Epithelial cell of esophagus (primary cell): ENCODE data around the gene UQCC2.

ENCODE experiments used
- DNase-seq: peaks from one replicate; pipeline ENCODE4 v3.0.0; 2010; ENCODE audit warnings: low read depth
- H3K4me3 ChIP-seq: 2 replicates; pipeline ENCODE4 v1.5.1; 2011; ENCODE audit warnings: mild to moderate bottlenecking, low read length, control low read depth
- TF ChIP-seq, protein P1 (sequence below): IDR thresholded peaks from 2 replicates; pipeline ENCODE4 v1.5.1; 2011; ENCODE audit warnings: low read depth, mild to moderate bottlenecking, low read length, control low read depth, inconsistent platforms; ENCODE audit not compliant: insufficient read depth; ENCODE audit errors: missing control alignments

Gene UQCC2

DNA sequence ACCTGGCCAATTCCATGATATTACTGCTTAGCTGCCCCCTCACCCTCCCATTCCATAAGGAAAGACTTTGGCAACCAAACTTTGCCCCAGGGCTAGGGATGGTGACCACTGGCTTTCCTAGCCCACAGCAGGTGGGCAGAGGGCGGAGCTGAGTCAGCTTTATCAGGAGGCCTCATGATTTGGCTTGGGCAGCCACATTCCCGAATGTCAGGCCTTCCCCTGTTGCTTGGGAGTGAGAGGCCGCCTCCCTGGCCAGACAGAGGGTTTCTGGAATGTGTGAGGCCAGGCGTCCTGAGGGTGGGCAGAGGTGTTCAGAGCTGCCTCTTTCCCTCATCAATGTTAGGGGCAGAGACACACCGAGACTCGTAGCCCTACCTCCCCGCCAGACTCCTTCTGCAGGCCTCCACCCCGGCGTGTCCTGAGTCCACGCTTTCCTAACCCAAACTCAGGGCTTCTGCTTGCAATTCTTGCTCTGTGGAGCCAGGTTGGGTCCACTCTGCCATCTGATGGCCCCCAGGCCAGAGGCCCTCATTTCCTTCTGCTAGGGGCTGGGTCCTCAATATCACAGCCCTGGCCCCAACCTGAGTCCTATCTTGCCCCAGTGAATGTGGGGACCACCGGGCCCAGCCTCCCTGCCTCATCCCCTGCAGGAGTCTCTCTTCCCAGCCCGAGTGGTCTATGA lies 19.3 kb downstream of the UQCC2 start:
- no peak overlapping the region for H3K4me3 ChIP-seq
- TF ChIP-seq, protein P1, sequence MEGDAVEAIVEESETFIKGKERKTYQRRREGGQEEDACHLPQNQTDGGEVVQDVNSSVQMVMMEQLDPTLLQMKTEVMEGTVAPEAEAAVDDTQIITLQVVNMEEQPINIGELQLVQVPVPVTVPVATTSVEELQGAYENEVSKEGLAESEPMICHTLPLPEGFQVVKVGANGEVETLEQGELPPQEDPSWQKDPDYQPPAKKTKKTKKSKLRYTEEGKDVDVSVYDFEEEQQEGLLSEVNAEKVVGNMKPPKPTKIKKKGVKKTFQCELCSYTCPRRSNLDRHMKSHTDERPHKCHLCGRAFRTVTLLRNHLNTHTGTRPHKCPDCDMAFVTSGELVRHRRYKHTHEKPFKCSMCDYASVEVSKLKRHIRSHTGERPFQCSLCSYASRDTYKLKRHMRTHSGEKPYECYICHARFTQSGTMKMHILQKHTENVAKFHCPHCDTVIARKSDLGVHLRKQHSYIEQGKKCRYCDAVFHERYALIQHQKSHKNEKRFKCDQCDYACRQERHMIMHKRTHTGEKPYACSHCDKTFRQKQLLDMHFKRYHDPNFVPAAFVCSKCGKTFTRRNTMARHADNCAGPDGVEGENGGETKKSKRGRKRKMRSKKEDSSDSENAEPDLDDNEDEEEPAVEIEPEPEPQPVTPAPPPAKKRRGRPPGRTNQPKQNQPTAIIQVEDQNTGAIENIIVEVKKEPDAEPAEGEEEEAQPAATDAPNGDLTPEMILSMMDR = no peak
- no peak for DNase-seq

- no peak for DNase-seq
- TF ChIP-seq, protein P1 = no peak
Observed at GRCh38 chr6:33691456-33692077, 19.9 kb downstream of the UQCC2 start.

GRCh38 chr6:33690766-33691165 lies 20.7 kb downstream of the UQCC2 start:
- TF ChIP-seq, protein P1 = no peak
- no peak overlapping the region for H3K4me3 ChIP-seq
- DNase-seq = no peak

More at GRCh38 chr6:33691456-33692077, 19.9 kb downstream of the UQCC2 start:
- H3K4me3 ChIP-seq = no peak overlapping the region

DNA sequence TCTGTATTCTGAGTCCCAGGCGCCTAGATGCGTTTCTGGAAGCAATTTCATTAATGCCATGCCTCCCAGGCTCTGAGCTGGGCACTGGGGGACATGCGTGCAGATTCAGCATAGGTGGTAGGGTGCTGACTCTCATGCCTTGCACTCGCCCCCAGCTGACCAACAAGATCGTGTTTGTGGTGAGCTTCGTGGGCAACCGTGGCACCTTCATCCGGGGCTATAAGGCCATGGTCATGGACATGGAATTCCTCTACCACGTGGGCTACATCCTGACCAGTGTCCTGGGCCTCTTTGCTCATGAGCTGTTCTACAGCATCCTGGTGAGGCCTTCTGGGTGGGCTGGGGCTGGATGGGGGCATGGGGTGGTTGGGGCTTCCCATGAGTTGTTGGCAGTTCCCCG lies 21.6 kb downstream of the UQCC2 start:
- no peak overlapping the region for H3K4me3 ChIP-seq
- DNase-seq = no peak
- TF ChIP-seq, protein P1 = no peak

- DNase-seq = no peak
- H3K4me3 ChIP-seq = no peak overlapping the region
- TF ChIP-seq, protein P1 = no peak
Observed at GRCh38 chr6:33689148-33689494, 22.4 kb downstream of the UQCC2 start.

DNA sequence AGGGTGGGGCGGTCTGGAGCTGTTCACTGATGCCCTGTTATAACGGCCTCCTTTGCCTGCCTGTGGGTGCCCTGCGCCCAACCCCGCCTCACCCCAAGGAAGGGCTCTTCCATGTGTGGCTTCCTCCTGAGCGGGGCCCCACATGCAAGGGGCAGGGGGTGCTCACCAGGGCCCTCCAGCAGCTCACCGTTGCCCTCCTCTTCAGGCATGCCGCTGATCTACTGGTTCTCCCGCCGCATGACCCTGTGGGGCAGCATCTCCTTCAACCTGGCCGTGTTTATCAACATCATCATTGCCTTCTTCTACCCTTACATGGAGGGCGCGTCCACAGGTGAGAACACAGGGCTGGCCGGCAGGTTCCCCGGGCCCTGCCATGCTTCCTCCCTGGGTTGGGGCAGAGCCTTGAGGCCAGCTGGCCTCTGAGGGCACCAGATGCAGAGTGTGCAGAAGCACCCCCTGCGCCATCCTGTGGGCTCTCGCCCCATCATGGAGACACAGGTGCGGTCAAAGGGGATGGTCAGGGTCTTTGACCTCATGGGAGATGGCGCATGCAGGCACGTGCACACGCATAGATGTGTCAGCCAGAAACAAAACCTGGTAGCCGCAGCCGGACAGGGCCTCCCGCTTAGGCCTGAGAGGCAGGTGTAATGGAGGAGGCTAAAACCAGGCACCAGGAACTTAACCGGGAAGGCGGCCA lies 22.9 kb downstream of the UQCC2 start:
- TF ChIP-seq, protein P1 = no peak
- no peak for DNase-seq
- H3K4me3 ChIP-seq = no peak overlapping the region

DNA sequence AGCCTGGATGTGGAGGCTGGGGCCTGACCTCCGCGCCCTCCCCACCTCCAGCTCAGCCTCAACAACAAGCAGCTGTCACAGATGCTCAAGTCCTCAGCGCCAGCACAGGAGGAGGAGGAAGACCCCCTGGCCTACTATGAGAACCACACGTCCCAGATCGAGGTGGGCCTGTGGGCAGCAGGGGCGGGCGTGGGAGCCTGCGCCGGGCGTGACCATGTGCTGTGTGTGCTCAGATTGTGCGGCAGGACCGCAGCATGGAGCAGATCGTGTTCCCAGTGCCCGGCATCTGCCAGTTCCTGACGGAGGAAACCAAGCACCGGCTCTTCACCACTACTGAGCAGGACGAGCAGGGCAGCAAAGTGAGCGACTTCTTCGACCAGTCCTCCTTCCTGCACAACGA lies 23.5 kb downstream of the UQCC2 start:
- no peak overlapping the region for H3K4me3 ChIP-seq
- DNase-seq = no peak
- TF ChIP-seq, protein P1 = no peak
